Measurements from ENCODE around the gene GPR18. TPM values are rescaled to one million over a fixed set of nuclear protein-coding genes. Genes with fewer than 3 reads are reported as not detected.
"Not testable (repeated sequence)": the region's sequence is repeated elsewhere in the genome, so short reads cannot be mapped to it uniquely, and the experiment has no call there.

GPR18 gene
- total RNA-seq, 3 donors from 2014 or later = 0.35 to 0.60 (median 0.46) TPM

DNA sequence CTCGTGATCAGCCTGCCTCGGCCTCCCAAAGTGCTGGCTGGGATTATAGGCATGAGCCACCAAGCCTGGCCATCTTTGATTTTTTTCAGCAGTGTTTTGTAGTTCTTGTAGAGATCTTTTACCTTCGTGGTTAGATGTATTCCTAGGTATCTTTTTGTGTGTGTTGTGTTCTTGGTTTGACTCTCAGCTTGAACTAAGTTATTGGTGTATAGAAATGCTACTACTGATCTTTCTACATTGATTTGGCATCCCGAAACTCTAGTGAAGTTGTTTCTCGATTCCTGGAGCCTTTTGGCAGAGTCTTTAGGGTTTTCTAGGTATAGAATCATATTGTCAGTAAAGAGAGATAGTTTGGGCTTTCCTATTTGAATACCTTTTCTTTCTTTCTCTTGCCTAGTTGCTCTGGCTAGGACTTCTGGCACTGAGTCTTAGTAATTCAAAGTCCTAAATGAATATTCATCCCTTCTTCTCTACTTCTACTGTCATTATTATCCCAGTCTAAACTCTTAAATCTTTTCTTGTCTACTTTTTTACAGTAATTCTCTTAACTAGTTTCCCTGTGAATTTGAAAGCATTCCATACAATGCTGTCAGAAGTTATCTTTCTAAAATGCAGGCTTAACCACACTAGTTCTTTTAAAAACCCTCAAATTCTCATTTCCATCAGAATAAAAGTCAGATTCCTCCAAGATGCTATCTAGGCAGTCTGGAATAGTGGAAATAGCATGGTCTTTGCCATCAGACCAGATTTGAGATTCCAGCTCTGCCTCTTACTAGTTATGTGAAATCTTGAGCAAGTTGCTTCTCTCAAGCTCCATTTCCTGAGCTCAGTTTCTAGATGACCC, 7.0 kb downstream of the GPR18 start:
- H3K9me3 ChIP-seq = no peaks in the 10 kb centered on the region
- no peaks in the 10 kb centered on the region for H3K36me3 ChIP-seq (ENCODE audit: low read depth)
- TF ChIP-seq, protein P1, sequence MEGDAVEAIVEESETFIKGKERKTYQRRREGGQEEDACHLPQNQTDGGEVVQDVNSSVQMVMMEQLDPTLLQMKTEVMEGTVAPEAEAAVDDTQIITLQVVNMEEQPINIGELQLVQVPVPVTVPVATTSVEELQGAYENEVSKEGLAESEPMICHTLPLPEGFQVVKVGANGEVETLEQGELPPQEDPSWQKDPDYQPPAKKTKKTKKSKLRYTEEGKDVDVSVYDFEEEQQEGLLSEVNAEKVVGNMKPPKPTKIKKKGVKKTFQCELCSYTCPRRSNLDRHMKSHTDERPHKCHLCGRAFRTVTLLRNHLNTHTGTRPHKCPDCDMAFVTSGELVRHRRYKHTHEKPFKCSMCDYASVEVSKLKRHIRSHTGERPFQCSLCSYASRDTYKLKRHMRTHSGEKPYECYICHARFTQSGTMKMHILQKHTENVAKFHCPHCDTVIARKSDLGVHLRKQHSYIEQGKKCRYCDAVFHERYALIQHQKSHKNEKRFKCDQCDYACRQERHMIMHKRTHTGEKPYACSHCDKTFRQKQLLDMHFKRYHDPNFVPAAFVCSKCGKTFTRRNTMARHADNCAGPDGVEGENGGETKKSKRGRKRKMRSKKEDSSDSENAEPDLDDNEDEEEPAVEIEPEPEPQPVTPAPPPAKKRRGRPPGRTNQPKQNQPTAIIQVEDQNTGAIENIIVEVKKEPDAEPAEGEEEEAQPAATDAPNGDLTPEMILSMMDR (IDR thresholded peaks at IDR 0.05) = no peak
- no peaks in the 10 kb centered on the region for H3K4me1 ChIP-seq (ENCODE audit: low read depth)
- DNase-seq (no peak), ATAC-seq (no peak)
- H3K4me3 ChIP-seq = no peak overlapping the region
- intact Hi-C loops (cut with DNase I, micrococcal nuclease) = no loop called here

DNA sequence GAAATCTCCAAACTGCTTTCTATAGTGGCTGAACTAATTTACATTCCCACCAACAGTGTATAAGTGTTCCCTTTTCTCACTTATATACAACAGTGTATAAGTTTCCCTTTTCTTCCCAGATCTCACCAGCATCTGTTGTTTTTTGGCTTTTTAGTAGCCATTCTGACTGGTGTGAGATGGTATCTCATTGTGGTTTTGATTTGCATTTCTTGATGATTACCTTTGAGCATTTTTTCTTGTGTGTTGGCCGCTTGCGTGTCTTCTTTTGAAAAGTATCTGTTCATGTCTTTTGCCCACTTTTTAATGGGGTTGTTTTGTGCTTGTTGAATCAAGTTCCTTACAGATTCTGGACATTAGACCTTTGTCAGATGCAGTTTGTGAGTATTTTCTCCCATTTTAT, 8.6 kb downstream of the GPR18 start:
- intact Hi-C loops (cut with DNase I, micrococcal nuclease); H3K4me1 ChIP-seq (ENCODE audit: low read depth); H3K36me3 ChIP-seq (ENCODE audit: low read depth); H3K9me3 ChIP-seq; DNase-seq; ATAC-seq; H3K4me3 ChIP-seq: not testable (repeated sequence)

DNA sequence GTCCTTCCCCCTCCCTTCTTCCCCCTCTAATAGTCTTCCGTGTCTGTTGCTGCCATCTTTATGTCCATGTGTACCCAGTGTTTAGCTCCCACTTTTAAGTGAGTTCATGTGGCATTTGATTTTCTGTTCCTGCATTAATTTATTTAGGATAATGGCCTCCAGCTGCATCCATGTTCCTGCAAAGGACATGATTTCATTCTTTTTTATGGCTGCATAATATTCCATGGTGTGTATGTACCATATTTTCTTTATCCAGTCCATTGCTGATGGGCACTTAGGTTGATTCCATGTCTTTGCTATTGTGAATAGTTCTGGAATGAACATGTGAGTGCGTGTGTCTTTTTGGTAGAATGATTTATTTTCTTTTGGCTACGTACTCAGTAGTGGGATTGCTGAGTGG, 9.0 kb downstream of the GPR18 start:
- H3K4me3 ChIP-seq; DNase-seq; H3K4me1 ChIP-seq (ENCODE audit: low read depth); H3K36me3 ChIP-seq (ENCODE audit: low read depth); ATAC-seq; intact Hi-C loops (cut with DNase I, micrococcal nuclease); H3K9me3 ChIP-seq: not testable (repeated sequence)

DNA sequence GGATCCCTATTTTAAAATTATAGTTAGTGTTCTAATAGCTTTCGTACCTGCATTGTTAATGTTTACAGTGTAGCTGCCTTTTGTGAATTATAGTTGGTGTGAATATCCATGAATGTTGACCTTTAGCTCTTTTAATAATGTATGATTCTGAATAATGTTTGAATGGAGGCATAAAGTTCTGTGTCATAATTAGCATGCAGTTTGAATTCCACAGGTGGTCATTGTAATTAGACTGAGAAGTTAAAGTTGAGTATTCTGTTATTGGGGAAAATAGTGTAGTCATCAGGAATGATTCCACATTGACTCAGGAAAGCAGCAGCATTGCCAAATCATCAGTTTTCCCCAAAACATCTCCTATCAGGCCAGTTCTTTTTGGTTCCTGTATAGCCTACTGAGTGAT, 12.1 kb downstream of the GPR18 start:
- intact Hi-C loops (cut with DNase I, micrococcal nuclease) = no loop called here
- TF ChIP-seq, protein P1 (IDR thresholded peaks at IDR 0.05) = no peak
- no peak for DNase-seq
- no peak for ATAC-seq
- Histone ChIP-seq H3K9me3 (no peaks in the 10 kb centered on the region), H3K36me3 (ENCODE audit: low read depth) (no peaks in the 10 kb centered on the region), H3K4me1 (ENCODE audit: low read depth) (no peaks in the 10 kb centered on the region), H3K4me3 (no peak overlapping the region)

DNA sequence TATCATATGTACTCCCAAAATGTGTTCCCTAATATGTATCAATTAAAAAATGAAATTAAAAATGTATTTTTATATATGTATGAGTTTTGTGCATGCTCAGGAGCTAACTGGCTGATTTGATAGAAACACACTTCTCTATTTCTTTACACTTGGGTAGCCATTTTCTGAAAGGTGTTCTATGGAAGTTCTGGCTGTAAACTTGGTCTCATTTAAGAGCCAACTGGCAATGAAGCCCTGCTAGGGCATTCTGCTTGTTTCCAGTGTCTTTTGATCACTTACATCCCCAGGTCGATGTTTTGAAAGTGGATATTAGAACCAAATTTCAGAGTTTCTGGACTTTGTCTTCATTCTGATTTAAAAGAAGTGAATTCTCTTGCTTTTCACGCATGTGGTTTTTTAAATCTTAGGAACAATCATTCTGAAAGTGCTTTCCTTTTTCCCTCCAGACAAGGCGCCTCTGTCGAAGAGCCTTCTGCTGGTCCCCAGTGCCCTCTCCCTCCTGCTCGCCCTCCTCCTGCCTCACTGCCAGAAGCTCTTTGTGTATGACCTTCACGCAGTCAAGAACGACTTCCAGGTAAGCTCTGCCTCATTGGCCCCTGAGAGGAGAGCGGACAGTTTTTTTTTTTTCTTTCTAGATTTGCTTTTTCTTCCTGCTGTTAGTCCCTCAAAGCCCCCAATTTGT, 20.1 kb downstream of the GPR18 start:
- Histone ChIP-seq H3K4me1 (ENCODE audit: low read depth) (no peaks in the 10 kb centered on the region), H3K9me3 (no peaks in the 10 kb centered on the region), H3K36me3 (ENCODE audit: low read depth) (no peaks in the 10 kb centered on the region), H3K4me3 (no peak overlapping the region)
- intact Hi-C loops (cut with DNase I, micrococcal nuclease) = no loop called here
- DNase-seq = no peak
- ATAC-seq = peak; percentile 40
- TF ChIP-seq, protein P1 (IDR thresholded peaks at IDR 0.05) = no peak

DNA sequence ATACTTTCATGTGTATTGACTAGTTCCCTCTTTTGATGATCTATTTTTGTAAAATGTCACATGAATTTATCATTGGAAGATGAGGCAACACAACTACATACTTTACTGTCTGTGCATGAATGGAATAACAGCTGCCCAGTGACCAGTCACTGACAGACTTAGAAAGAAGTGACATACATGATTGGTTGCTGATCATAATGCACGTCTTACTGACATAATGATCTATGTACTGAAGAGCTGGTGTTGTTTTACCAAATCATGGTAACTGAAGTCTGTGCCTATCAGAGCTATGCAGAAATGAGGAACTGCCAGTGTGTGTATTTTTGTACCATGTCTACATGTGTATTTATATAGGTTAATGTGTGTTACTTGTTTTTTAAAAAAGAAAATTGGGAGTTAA, 26.5 kb downstream of the GPR18 start:
- intact Hi-C loops (cut with DNase I, micrococcal nuclease) = no loop called here
- TF ChIP-seq, protein P1 (IDR thresholded peaks at IDR 0.05) = no peak

More for the DNA sequence above, 26.5 kb downstream of the GPR18 start:
- no peak for DNase-seq
- ATAC-seq = peak; percentile 36
- no peaks in the 10 kb centered on the region for H3K4me1 ChIP-seq (ENCODE audit: low read depth)
- no peaks in the 10 kb centered on the region for H3K9me3 ChIP-seq
- no peaks in the 10 kb centered on the region for H3K36me3 ChIP-seq (ENCODE audit: low read depth)
- H3K4me3 ChIP-seq = no peak overlapping the region
